Suppressor macrophage treated with lipopolysaccharide for 1 hour (primary cell): ENCODE data around the gene GOT2.
"Not testable (repeated sequence)": the region's sequence is repeated elsewhere in the genome, so short reads cannot be mapped to it uniquely, and the experiment has no call there.

Experiments
- DNase-seq, 3 donors: peaks; one replicate each; pipeline ENCODE4 v3.0.0-alpha.2; 2020 to 2022

GOT2 gene

GRCh38 chr16:58716468-58716867, 17.6 kb downstream of the GOT2 start:
- no peak for DNase-seq

- no peak for DNase-seq
These were observed 20.4 kb downstream of the GOT2 start for GRCh38 chr16:58713742-58714141.

- DNase-seq = no peak
These were observed 24.8 kb downstream of the GOT2 start for GRCh38 chr16:58709333-58709732.

- peak; percentile 34 to 62 (median 50) for DNase-seq
These were observed 35.0 kb downstream of the GOT2 start for GRCh38 chr16:58699151-58699550.

GRCh38 chr16:58695368-58695767, 38.7 kb downstream of the GOT2 start:
- no peak for DNase-seq

- DNase-seq = no peak
These were observed 41.7 kb downstream of the GOT2 start for GRCh38 chr16:58692450-58692849.

GRCh38 chr16:58686985-58687706, 47.0 kb downstream of the GOT2 start:
- not testable (repeated sequence) for DNase-seq

- DNase-seq = no peak
These were observed 49.0 kb downstream of the GOT2 start for GRCh38 chr16:58685084-58685449.

- DNase-seq = peak; percentile 84 to 91 (median 89)
These were observed 49.6 kb downstream of the GOT2 start, which contains the start of gene SLC38A7 for GRCh38 chr16:58684354-58685083. Gene SLC38A7, minus strand, starts transcription at chr16:58684770. Its CDS starts 4,644 bp downstream, at chr16:58680126.

- peak; percentile 58 to 64 (median 63) for DNase-seq
These were observed 50.1 kb downstream of the GOT2 start for GRCh38 chr16:58684001-58684353.

GRCh38 chr16:58679763-58680162, 54.4 kb downstream of the GOT2 start:
- no peak for DNase-seq

GRCh38 chr16:58678716-58679115, 55.4 kb downstream of the GOT2 start:
- DNase-seq = peak in 1 of 3 donors; percentile 17

GRCh38 chr16:58678269-58678668, 55.8 kb downstream of the GOT2 start:
- no peak for DNase-seq

GRCh38 chr16:58670946-58671583, 63.1 kb downstream of the GOT2 start:
- no peak for DNase-seq

GRCh38 chr16:58670177-58670576, 63.9 kb downstream of the GOT2 start:
- DNase-seq = no peak

GRCh38 chr16:58665200-58665599, 68.9 kb downstream of the GOT2 start:
- DNase-seq = no peak

GRCh38 chr16:58661199-58661830, 72.8 kb downstream of the GOT2 start:
- peak; percentile 86 to 94 (median 92) for DNase-seq

GRCh38 chr16:58659911-58660310, 74.2 kb downstream of the GOT2 start:
- not testable (repeated sequence) for DNase-seq

- no peak for DNase-seq
These were observed 75.3 kb downstream of the GOT2 start for GRCh38 chr16:58658796-58659211.
